Measurements from ENCODE around the gene SCML2. TPM values are rescaled to one million over a fixed set of nuclear protein-coding genes. Genes with fewer than 3 reads are reported as not detected.

Gene SCML2
- total and polyA plus RNA-seq, 2 donors (not counting 1 experiment from before 2014, with no cell fraction given), result 1.2 to 1.3 TPM

- ChIA-PET POLR2A (no interaction called here), CTCF (no interaction called here)
- Histone ChIP-seq H3K4me1 (ENCODE audit: control insufficient read depth in 2 of 2, insufficient read depth in 2 of 2, low read length in 2 of 2) (no peaks in the 10 kb centered on the region), H3K27me3 (replicated peaks in 1 of 4; ENCODE audit: control extremely low read depth in 1 of 4, control insufficient read depth in 3 of 4, insufficient read depth in 4 of 4, low read length in 3 of 4) (no peaks in the 10 kb centered on the region), H4K20me1 (ENCODE audit: control insufficient read depth, insufficient read depth, low read length, poor library complexity, severe bottlenecking) (no peaks in the 10 kb centered on the region), H3K27ac (ENCODE audit: low read length in 2 of 2) (no peak overlapping the region), H3K9ac (ENCODE audit: low read length) (no peak overlapping the region), H3K79me2 (ENCODE audit: control insufficient read depth, insufficient read depth, low read length) (no peaks in the 10 kb centered on the region), H3K4me3 (ENCODE audit: control extremely low read depth in 1 of 5, extremely low read depth in 1 of 5, insufficient read depth in 1 of 5, low read depth in 2 of 5, low read length in 4 of 5) (no peak overlapping the region), H3K4me2 (replicated peaks; ENCODE audit: low read depth, low read length, poor library complexity, severe bottlenecking) (no peak overlapping the region), H3K9me3 (ENCODE audit: control extremely low read depth in 1 of 3, control insufficient read depth in 2 of 3, insufficient read depth in 1 of 3, low read length in 2 of 3) (no peaks in the 10 kb centered on the region), H3K36me3 (replicated peaks in 1 of 2; ENCODE audit: control extremely low read depth in 1 of 2, control insufficient read depth in 1 of 2, extremely low read depth in 1 of 2, insufficient read depth in 2 of 2, low read length in 1 of 2) (no peaks in the 10 kb centered on the region), H2AFZ (ENCODE audit: insufficient read depth, low read depth, low read length, poor library complexity, severe bottlenecking) (no peak overlapping the region)
- Mint-ChIP-seq H3K27ac (no peak overlapping the region), H3K9me3 (ENCODE audit: insufficient read depth) (no peaks in the 10 kb centered on the region), H3K27me3 (no peaks in the 10 kb centered on the region), H3K4me3 (no peak overlapping the region), H3K4me1 (no peaks in the 10 kb centered on the region)
- TF ChIP-seq EZH2 (IDR thresholded peaks at IDR 0.05; ENCODE audit: borderline replicate concordance, insufficient read depth, low read depth, low read length, poor library complexity, severe bottlenecking) (no peak), CTCF (IDR thresholded peaks at IDR 0.05) (no peak)
- intact Hi-C loops (cut with micrococcal nuclease), result no loop called here
- DNase-seq, result no peak
- ATAC-seq (ENCODE audit: low read depth), result no peak
- no CpG with 5 or more reads among the region's 4 CpGs for WGBS (ENCODE audit: insufficient coverage)
These were observed 45.1 kb downstream of the SCML2 start for GRCh38 chrX:18309401-18309800.

- Mint-ChIP-seq H3K27ac (no peak overlapping the region), H3K4me1 (no peaks in the 10 kb centered on the region), H3K9me3 (ENCODE audit: insufficient read depth) (no peaks in the 10 kb centered on the region), H3K4me3 (no peak overlapping the region), H3K27me3 (no peaks in the 10 kb centered on the region)
- WGBS (ENCODE audit: insufficient coverage), result no CpG with 5 or more reads among the region's 2 CpGs
- no peak for ATAC-seq (ENCODE audit: low read depth)
- Histone ChIP-seq H4K20me1 (ENCODE audit: control insufficient read depth, insufficient read depth, low read length, poor library complexity, severe bottlenecking) (no peaks in the 10 kb centered on the region), H3K9ac (ENCODE audit: low read length) (no peak overlapping the region), H3K4me3 (ENCODE audit: control extremely low read depth in 1 of 5, extremely low read depth in 1 of 5, insufficient read depth in 1 of 5, low read depth in 2 of 5, low read length in 4 of 5) (no peak overlapping the region), H3K4me1 (ENCODE audit: control insufficient read depth in 2 of 2, insufficient read depth in 2 of 2, low read length in 2 of 2) (no peaks in the 10 kb centered on the region), H3K27me3 (replicated peaks in 1 of 4; ENCODE audit: control extremely low read depth in 1 of 4, control insufficient read depth in 3 of 4, insufficient read depth in 4 of 4, low read length in 3 of 4) (no peaks in the 10 kb centered on the region), H2AFZ (ENCODE audit: insufficient read depth, low read depth, low read length, poor library complexity, severe bottlenecking) (no peak overlapping the region), H3K9me3 (ENCODE audit: control extremely low read depth in 1 of 3, control insufficient read depth in 2 of 3, insufficient read depth in 1 of 3, low read length in 2 of 3) (peaks cover 0 to 8% (median 0%) of the 10 kb centered on the region in 3 donors), H3K79me2 (ENCODE audit: control insufficient read depth, insufficient read depth, low read length) (no peaks in the 10 kb centered on the region), H3K36me3 (replicated peaks in 1 of 2; ENCODE audit: control extremely low read depth in 1 of 2, control insufficient read depth in 1 of 2, extremely low read depth in 1 of 2, insufficient read depth in 2 of 2, low read length in 1 of 2) (no peaks in the 10 kb centered on the region), H3K4me2 (replicated peaks; ENCODE audit: low read depth, low read length, poor library complexity, severe bottlenecking) (no peak overlapping the region), H3K27ac (ENCODE audit: low read length in 2 of 2) (no peak overlapping the region)
- CTCF ChIA-PET, result no interaction called here
- TF ChIP-seq CTCF (IDR thresholded peaks at IDR 0.05) (no peak), EZH2 (IDR thresholded peaks at IDR 0.05; ENCODE audit: borderline replicate concordance, insufficient read depth, low read depth, low read length, poor library complexity, severe bottlenecking) (no peak)
- intact Hi-C loops (cut with micrococcal nuclease), result no loop called here
- POLR2A ChIA-PET, result no interaction called here
- no peak for DNase-seq
These were observed 57.2 kb downstream of the SCML2 start for GRCh38 chrX:18297251-18297650.

All from B cell (primary cell).